Activated T-helper 1 cell treated with anti-CD3 and anti-CD28 coated beads, Interleukin-12 subunit alpha, Interleukin-12 subunit beta, Interleukin-2, Interleukin-4 antibody, amounts not matched to agents 30 ng/mL and 10 ng/mL and 1 ng/mL, durations not matched to agents 14 hours and 24 hours and 36 hours (primary cell): ENCODE measurements around the gene CDX2. TPM values are rescaled to one million over a fixed set of nuclear protein-coding genes. Genes with fewer than 3 reads are reported as not detected.

Source experiments
- DNase-seq: peaks from one replicate; pipeline ENCODE4 v3.0.0; 2021; ENCODE audit warnings: low spot score
- H3K27ac Mint-ChIP-seq: one replicate; pipeline ENCODE4 v1.8.0; 2021; ENCODE audit warnings: mild to moderate bottlenecking, mixed read lengths
- H3K27me3 Mint-ChIP-seq: one replicate; pipeline ENCODE4 v1.8.0; 2022; ENCODE audit warnings: mild to moderate bottlenecking, moderate library complexity, mixed read lengths; ENCODE audit not compliant: insufficient read depth
- H3K36me3 Mint-ChIP-seq: one replicate; pipeline ENCODE4 v1.8.0; 2021; ENCODE audit warnings: low read depth, mixed read lengths
- H3K4me1 Mint-ChIP-seq: one replicate; pipeline ENCODE4 v1.8.0; 2021; ENCODE audit warnings: low read depth, mixed read lengths
- H3K4me3 Mint-ChIP-seq: one replicate; pipeline ENCODE4 v1.8.0; 2021; ENCODE audit warnings: mild to moderate bottlenecking, moderate library complexity, mixed read lengths
- H3K9me3 Mint-ChIP-seq: one replicate; pipeline ENCODE4 v1.8.0; 2021; ENCODE audit warnings: mixed read lengths
- intact Hi-C: fragments of 100-400 bp; cut with micrococcal nuclease; formaldehyde crosslinking; loops from one replicate; pipeline ENCODE4 v1.15.1; 2024
- total RNA-seq: library from RNA; stranded (reverse); gene quantifications from 2 replicates; pipeline ENCODE4 v1.2.3, GENCODE V29; 2022

The CDX2 gene
- total RNA-seq, 1 donor from 2014 or later: not detected

DNA sequence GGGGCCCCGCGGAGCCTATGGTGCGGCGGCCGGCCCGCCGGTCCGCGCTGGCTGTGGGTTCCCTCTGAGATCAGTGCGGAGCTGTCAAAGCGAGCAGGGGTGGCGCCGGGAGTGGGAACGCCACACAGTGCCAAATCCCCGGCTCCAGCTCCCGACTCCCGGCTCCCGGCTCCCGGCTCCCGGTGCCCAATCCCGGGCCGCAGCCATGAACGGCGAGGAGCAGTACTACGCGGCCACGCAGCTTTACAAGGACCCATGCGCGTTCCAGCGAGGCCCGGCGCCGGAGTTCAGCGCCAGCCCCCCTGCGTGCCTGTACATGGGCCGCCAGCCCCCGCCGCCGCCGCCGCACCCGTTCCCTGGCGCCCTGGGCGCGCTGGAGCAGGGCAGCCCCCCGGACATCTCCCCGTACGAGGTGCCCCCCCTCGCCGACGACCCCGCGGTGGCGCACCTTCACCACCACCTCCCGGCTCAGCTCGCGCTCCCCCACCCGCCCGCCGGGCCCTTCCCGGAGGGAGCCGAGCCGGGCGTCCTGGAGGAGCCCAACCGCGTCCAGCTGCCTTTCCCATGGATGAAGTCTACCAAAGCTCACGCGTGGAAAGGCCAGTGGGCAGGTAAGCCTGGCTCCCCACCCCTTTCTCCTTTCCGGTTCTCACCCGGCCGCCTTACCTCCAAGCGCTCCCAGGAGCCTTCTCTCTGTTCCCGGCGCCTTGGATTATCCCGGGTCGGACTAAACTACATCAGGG lies 49.0 kb downstream of the CDX2 start, which contains the start of gene PDX1:
Gene PDX1 (plus strand): TSS at position 67 of the 743 bp plus-strand sequence. CDS start 139 bp downstream, at position 206.
- intact Hi-C loops: no loop called here
- H3K9me3 Mint-ChIP-seq: no peaks in the 10 kb centered on the region
- H3K4me1 Mint-ChIP-seq: peaks cover 5% of the 10 kb centered on the region
- peaks cover 72% of the 10 kb centered on the region for H3K27me3 Mint-ChIP-seq
- peak within 1 kb of the TSS; percentile 54 for H3K4me3 Mint-ChIP-seq
- no peak for DNase-seq
- peak within 1 kb of the TSS; percentile 44 for H3K27ac Mint-ChIP-seq
- no peaks in the 10 kb centered on the region for H3K36me3 Mint-ChIP-seq

DNA sequence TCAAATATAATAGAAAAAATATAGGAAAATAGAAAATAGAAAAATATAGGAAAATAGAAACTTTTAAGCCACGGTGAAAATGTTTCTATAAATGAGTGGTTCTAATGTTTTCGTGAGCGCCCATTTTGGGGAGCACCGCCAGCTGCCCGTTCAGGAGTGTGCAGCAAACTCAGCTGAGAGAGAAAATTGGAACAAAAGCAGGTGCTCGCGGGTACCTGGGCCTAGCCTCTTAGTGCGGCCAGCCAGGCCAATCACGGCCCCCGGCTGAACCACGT lies 49.5 kb downstream of the CDX2 start:
- Mint-ChIP-seq H3K4me3 (no peak overlapping the region), H3K27ac (no peak overlapping the region), H3K27me3 (peaks cover 69% of the 10 kb centered on the region), H3K36me3 (no peaks in the 10 kb centered on the region), H3K9me3 (no peaks in the 10 kb centered on the region), H3K4me1 (peaks cover 5% of the 10 kb centered on the region)
- intact Hi-C loops: no loop called here
- DNase-seq: no peak

DNA sequence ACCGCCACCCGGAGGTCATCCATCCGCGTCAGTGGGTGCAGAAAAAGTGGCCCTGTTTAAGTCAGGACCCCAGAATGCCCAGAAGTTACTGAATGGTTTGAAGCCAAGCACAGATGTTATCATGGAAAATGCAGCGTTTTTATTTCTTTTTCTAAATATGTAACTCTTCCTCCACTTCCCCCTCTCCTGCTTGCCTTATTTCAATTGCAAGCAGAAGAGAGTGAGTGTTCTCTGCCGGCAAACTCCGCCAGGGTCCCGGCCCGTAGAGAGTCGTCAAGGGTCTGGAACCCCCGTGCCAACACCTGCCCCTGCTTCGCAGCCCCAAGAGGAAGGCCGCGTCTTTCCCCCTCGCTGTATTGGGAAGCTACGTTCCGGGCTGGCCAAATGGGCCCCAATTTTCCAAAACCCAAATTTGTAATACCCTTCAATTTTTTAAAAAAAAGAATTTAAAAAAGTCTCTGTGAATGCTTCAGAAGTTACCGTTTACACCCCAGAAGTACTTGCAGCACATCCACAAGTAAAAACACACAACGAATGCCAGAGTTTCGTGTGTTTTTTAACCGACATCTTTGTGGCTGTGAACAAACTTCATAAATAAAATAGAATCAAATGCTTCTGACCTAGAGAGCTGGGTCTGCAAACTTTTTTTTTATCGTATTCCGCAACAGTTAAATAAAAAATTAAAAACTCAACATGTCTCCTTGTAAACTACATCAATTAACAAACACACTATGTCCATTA lies 50.0 kb downstream of the CDX2 start:
- no peak overlapping the region for H3K4me3 Mint-ChIP-seq
- H3K9me3 Mint-ChIP-seq: no peaks in the 10 kb centered on the region
- no peak overlapping the region for H3K27ac Mint-ChIP-seq
- peaks cover 69% of the 10 kb centered on the region for H3K27me3 Mint-ChIP-seq
- H3K36me3 Mint-ChIP-seq: no peaks in the 10 kb centered on the region
- H3K4me1 Mint-ChIP-seq: peaks cover 5% of the 10 kb centered on the region
- no peak for DNase-seq
- intact Hi-C loops: no loop called here

DNA sequence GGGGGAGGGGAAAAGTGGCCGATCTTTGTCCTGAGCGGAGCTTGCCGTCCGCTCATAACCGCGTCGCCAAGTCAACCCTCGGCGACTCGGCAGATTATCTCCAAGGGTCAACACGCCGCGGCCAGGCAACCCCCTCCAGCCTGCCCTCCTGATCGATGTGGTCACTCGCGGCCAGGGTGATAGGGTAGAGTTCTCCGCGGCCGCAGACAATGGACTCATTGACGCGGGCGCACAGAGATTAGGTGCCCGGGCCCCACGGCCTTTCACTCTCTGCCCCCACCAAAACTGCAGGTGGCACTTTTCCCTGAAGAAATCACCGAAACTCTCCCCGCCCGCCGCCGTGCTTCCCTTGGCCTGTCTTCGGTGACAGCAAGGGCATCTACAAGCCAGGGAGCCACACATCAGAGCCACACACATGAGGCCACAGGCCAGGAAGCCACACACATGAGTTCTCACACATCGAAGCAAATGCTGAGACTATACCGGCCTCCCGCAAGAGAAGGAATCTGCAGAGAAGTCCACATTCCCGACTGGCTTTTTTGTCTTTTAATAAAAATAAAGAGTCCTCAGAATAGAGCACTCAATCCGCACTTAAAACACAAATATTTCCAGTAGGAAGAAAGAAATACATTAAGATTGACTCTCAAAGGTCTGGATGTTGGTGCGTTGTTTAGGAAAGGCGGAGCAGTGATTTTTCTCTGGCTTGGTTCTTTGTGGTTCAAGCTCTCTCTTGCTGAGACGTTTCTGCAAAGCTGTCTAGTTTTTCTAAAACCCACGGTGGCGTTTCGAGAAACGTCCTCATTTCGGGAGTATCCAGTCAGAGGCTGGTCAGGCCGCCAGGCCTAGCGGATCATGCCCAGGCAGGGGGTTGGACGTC lies 50.8 kb downstream of the CDX2 start:
- peak overlapping the region; percentile 67 for H3K27ac Mint-ChIP-seq
- H3K4me1 Mint-ChIP-seq: peaks cover 5% of the 10 kb centered on the region
- H3K4me3 Mint-ChIP-seq: no peak overlapping the region
- intact Hi-C loops: no loop called here
- H3K9me3 Mint-ChIP-seq: no peaks in the 10 kb centered on the region
- DNase-seq: no peak
- H3K36me3 Mint-ChIP-seq: no peaks in the 10 kb centered on the region
- peaks cover 69% of the 10 kb centered on the region for H3K27me3 Mint-ChIP-seq

DNA sequence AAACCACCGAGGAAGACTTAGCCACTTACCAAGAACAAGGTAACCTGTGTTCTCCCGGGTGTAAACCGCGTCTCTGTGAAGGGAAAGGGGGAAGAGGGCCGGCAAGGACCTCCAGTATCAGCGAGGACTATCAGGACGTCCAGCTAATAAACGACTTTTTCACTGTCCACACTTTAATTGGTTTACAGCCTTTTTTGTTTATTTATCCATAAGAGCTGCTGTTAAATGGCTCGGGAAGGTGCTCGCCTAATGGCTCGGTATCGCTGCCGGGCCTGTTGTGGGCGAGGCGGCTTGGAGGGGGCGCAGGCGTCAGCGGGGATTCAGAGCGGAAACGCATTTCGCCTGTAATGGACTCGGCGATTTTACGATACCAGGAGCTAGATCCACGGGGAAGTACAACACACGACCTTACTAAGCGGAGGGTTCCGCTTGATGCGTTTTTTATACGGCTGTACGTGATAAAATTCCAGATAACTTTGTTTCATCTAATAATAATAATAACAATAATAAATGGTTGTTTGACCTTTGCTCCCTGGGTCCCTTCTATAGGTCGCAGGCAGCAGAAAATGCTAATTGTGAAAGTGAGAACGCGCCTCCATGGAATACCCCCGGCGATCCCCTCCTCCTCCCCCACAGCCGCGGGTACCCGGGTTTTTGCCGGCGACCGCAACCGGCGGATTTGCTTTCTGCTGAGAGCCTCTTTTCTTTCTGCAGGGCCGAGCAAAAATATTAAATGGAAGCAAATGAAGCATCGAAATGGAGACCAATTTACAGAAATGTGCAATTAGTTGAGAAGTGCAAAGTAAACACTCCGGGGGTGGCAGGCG lies 51.8 kb downstream of the CDX2 start:
- Mint-ChIP-seq H3K27ac (peak overlapping the region; percentile 44), H3K27me3 (peaks cover 62% of the 10 kb centered on the region)
- no peak for DNase-seq

DNA sequence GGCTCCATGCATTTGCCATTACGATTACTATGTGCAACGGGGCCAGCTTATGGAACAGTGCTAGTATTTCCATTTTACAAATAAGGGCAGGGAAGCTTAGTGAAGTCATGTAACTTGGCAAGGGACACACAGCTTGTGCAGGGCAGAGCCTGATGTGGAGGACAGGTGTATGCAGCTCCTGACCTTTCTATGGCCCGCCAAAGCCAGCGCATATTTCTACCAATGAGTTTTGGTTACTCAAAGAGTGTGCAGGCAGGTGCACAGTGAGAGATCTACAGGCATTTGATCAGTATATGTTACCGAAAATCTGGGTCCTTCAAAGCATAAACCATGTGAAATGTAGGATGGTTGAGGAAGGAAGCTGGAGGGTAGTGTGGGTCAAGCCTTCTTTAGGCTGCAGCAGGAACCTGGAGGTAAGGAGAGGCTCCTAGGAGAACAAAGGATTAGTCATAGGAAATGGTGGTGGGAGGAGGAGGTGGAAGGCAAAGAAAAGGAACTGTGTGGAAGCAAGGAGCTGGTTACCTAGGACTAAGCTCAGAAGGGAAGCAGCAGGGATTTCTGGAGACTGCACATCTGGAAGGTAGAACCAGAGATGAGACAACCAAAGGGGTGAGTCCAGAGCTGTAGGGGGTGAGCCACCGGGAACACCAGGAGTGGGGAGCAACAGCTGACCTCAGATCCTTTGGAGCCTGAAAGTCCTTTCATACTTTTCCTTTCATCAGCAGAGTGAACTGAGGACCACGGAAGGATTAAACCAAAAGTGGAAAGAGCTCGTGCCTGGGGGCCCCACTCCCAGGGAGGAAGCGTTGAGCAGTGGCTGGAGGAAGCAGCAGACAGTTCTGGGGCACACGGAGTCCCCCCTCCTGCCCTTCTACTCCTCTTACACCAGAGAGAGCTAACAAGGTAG lies 53.6 kb downstream of the CDX2 start:
- Mint-ChIP-seq H3K4me3 (no peak overlapping the region), H3K9me3 (no peaks in the 10 kb centered on the region), H3K36me3 (no peaks in the 10 kb centered on the region), H3K27me3 (peaks cover 54% of the 10 kb centered on the region), H3K4me1 (peaks cover 5% of the 10 kb centered on the region), H3K27ac (no peak overlapping the region)
- DNase-seq: no peak
- intact Hi-C loops: no loop called here

More for the DNA sequence above, 51.8 kb downstream of the CDX2 start:
- no peaks in the 10 kb centered on the region for H3K36me3 Mint-ChIP-seq
- no peaks in the 10 kb centered on the region for H3K9me3 Mint-ChIP-seq
- peaks cover 5% of the 10 kb centered on the region for H3K4me1 Mint-ChIP-seq
- H3K4me3 Mint-ChIP-seq: peak overlapping the region; percentile 22
- intact Hi-C loops: no loop called here

DNA sequence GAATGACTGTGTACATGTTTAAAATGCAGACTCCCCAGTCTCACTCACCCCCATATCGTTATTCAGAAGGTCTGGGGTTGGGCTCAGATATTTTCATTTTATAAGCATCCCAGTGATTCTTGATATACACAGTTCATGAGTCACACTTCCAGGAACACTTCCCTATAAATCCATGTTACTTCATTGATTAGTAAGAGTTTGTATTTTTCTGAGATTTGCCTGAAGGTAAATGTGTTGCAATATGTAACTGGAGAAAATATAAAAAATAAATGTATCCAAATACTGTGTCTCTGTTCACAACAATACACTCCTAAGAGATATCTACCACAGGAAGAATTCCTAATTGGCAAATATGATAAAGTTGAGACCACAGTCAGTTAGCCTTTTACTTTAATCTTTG lies 56.0 kb downstream of the CDX2 start:
- Mint-ChIP-seq H3K27ac (no peak overlapping the region), H3K36me3 (no peaks in the 10 kb centered on the region), H3K4me1 (peaks cover 2% of the 10 kb centered on the region), H3K9me3 (no peaks in the 10 kb centered on the region), H3K27me3 (peaks cover 39% of the 10 kb centered on the region), H3K4me3 (no peak overlapping the region)
- intact Hi-C loops: no loop called here
- no peak for DNase-seq

DNA sequence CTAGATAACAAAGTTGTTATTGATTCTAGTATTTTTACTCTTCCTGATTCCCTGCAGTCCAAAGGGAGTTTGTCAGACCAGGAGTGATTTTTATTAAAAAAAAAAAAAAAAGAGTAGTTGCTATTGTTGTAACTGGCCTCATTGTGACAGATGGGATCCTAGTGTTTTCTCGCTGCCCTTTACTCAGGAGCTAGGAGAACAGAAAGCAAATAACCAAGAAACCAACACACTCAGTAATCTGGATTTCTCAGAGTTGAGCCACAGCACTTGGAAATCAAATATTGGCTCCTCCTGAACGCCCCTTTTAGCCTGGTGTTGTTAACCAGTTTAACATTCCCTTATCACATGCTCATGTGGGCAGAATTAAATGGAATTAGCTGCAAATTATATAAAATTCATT lies 57.6 kb downstream of the CDX2 start:
- no peaks in the 10 kb centered on the region for H3K4me1 Mint-ChIP-seq
- no peak for DNase-seq
- H3K4me3 Mint-ChIP-seq: no peak overlapping the region
- H3K36me3 Mint-ChIP-seq: no peaks in the 10 kb centered on the region
- H3K27me3 Mint-ChIP-seq: peaks cover 27% of the 10 kb centered on the region
- H3K9me3 Mint-ChIP-seq: no peaks in the 10 kb centered on the region
- no peak overlapping the region for H3K27ac Mint-ChIP-seq
- intact Hi-C loops: no loop called here

Other genes with a start within 250 kb of the CDX2 start
- gene GSX1, start 176.8 kb downstream of the CDX2 start, total RNA-seq: not detected in 2 replicates
- not detected in 2 replicates for gene PDX1, start 49.3 kb downstream of the CDX2 start, total RNA-seq
- not detected in 2 replicates for gene URAD, start 19.4 kb upstream of the CDX2 start, total RNA-seq
- gene FLT3, start 131.3 kb upstream of the CDX2 start, total RNA-seq: not detected in 2 replicates
- 36.1 and 37.0 TPM in 2 replicates for gene PAN3, start 169.2 kb upstream of the CDX2 start, total RNA-seq